Germinal center (tissue), 1 donor: ENCODE results near the gene IFT22.
"Not testable (repeated sequence)": the region's sequence is repeated elsewhere in the genome, so short reads cannot be mapped to it uniquely, and the experiment has no call there.

Experiments used
- DNase-seq: peaks from one replicate; pipeline ENCODE4 v3.0.0; 2012; ENCODE audit warnings: mixed read lengths, low spot score

IFT22 gene

GRCh38 chr7:101321491-101322401 is at the start of gene IFT22:
TSS of gene IFT22 (minus strand) at chr7:101321812. CDS start at chr7:101321709, 103 bp downstream.
- peak; percentile 92 for DNase-seq

GRCh38 chr7:101370836-101371235 is 49.2 kb upstream of the IFT22 start:
- no peak for DNase-seq

- no peak for DNase-seq
Measured at GRCh38 chr7:101368422-101369165, 47.0 kb upstream of the IFT22 start.

- no peak for DNase-seq
Measured at GRCh38 chr7:101367676-101368075, 46.1 kb upstream of the IFT22 start.

GRCh38 chr7:101365956-101366355 is 44.3 kb upstream of the IFT22 start:
- DNase-seq, result no peak

- DNase-seq, result peak; percentile 87
Measured at GRCh38 chr7:101363734-101364374, 42.2 kb upstream of the IFT22 start.

GRCh38 chr7:101363196-101363733 is 41.7 kb upstream of the IFT22 start:
- no peak for DNase-seq

GRCh38 chr7:101362334-101363195 is 41.0 kb upstream of the IFT22 start, which contains the start of gene COL26A1:
TSS of gene COL26A1 (plus strand) at chr7:101362875. CDS start at chr7:101363033, 158 bp downstream.
- DNase-seq, result peak; percentile 20

- DNase-seq, result no peak
Measured at GRCh38 chr7:101357433-101357832, 35.8 kb upstream of the IFT22 start.

GRCh38 chr7:101352920-101353308 is 31.3 kb upstream of the IFT22 start:
- no peak for DNase-seq

- DNase-seq, result not testable (repeated sequence)
Measured at GRCh38 chr7:101349300-101349699, 27.7 kb upstream of the IFT22 start.

- not testable (repeated sequence) for DNase-seq
Measured at GRCh38 chr7:101348456-101349067, 26.9 kb upstream of the IFT22 start.

GRCh38 chr7:101347477-101347876 is 25.9 kb upstream of the IFT22 start:
- no peak for DNase-seq

- DNase-seq, result no peak
Measured at GRCh38 chr7:101342892-101343291, 21.3 kb upstream of the IFT22 start.

- DNase-seq, result no peak
Measured at GRCh38 chr7:101340379-101340778, 18.8 kb upstream of the IFT22 start.

GRCh38 chr7:101333912-101334311 is 12.3 kb upstream of the IFT22 start:
- no peak for DNase-seq

- no peak for DNase-seq
Measured at GRCh38 chr7:101332026-101332425, 10.4 kb upstream of the IFT22 start.

- no peak for DNase-seq
Measured at GRCh38 chr7:101330011-101330484, 8.4 kb upstream of the IFT22 start.

GRCh38 chr7:101328159-101328558 is 6.5 kb upstream of the IFT22 start:
- DNase-seq, result no peak

- no peak for DNase-seq
Measured at GRCh38 chr7:101319401-101319800, 2.2 kb downstream of the IFT22 start.

GRCh38 chr7:101315336-101315735 is 6.3 kb downstream of the IFT22 start:
- peak; percentile 49 for DNase-seq
